Hematopoietic multipotent progenitor cell treated with erythropoietin and hydrocortisone succinate and interleukin-3 and kit ligand, for 6 days (in vitro differentiated cells): ENCODE data around the gene RAET1G.
"Not testable (repeated sequence)": the region's sequence is repeated elsewhere in the genome, so short reads cannot be mapped to it uniquely, and the experiment has no call there.

Experiments
- DNase-seq: peaks from one replicate; pipeline ENCODE4 v3.0.0-alpha.2; 2015

RAET1G gene

DNA sequence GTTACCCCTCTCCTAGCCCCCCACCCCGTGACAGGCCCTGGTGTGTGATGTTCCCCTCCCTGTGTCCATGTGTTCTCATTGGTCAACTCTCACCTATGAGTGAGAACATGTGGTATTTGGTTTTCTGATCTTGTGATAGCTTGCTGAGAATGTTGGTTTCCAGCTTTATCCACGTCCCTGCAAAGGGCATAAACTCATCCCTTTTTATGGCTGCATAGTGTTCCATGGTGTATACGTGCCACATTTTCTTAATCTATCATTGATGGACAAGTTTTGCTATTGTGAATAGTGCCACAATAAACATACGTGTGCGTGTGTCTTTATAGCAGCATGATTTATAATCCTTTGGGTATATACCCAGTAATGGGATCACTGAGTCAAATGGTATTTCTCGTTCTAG, 31.1 kb downstream of the RAET1G start:
- not testable (repeated sequence) for DNase-seq

DNA sequence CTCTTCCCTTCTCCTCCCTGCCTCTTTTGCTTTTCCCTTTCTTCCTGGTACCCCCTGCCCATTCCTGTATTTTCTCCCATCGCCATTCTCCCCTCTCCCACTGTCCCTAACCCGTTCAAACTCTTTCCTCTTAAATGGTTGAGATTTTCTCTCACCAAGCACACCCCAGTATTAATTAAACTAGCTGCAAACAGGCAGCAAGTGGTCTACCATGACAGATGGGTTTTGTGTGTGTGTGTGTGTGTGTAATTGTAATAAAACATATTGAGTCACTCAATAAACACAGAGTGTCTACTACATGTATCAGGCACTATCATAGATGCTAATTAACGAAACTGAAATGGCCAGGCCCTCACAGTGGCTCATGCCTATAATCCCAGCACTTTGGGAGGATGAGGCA, 31.7 kb downstream of the RAET1G start:
- no peak for DNase-seq

DNA sequence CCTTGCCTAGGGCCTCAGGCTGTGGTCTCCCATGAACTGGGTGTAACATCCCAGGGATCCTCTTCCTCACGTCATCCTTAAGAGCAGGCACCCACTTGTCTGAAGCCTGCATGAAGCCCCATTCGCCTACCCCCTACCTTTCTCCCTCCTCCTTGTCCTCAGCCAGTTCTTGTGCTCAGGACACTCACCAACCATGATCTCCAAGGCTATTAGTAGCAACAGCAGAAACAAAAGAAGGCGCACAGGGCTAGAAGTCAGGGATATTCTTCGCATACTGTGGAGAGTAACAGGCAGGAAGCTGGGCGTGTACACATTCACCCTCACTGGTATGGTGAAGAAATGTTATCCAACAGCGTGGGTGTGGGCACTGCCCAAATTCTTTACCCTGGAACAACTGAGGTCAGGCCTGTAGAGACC, 32.3 kb downstream of the RAET1G start:
- DNase-seq: peak; percentile 55

- DNase-seq: no peak
Measured at GRCh38 chr6:149889326-149889725, 33.6 kb downstream of the RAET1G start.

DNA sequence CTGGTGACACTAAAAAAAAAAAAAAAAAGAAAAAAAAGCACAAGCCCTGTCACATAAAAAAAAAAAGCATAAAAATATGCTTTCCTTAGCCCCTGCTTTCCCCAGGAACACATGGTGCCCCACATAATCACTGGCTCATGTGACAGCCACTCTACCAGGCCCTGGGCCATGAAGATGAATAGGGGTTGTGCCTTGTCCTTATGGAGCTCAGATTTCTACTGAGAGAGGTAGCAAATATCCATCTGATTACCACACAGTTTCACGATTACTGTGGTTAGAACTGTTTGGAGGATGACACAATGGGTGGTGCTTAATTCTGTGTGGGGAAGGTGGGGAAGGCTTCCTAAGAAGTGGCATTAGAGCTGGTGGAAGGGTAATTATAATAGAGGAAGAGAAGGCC, 34.3 kb downstream of the RAET1G start:
- DNase-seq: no peak

GRCh38 chr6:149888093-149888492, 34.8 kb downstream of the RAET1G start:
- DNase-seq: no peak

- DNase-seq: peak; percentile 78
Measured at GRCh38 chr6:149887343-149887742, 35.6 kb downstream of the RAET1G start.

- no peak for DNase-seq
Measured at GRCh38 chr6:149885888-149886287, 37.0 kb downstream of the RAET1G start.

DNA sequence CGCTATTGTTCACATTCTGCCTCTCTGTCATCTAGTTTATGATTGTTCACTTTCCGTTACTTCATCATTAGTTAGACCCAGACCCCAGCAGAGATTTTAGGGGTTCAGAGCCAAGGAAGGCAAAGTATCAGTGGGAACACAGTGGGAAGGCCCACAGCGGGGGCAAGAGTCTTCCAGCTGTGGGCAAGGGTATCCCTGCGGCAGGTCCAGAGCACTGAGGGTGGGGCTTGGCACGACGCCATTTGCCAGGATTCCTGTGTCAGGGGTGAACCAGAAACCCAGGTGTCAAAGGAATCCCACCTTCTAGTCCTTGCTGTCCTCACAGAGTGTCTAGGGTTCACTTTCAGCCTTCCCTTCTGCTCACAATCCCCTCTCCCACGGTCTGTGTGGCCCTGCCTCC, 38.3 kb downstream of the RAET1G start:
- DNase-seq: no peak

GRCh38 chr6:149884215-149884614, 38.7 kb downstream of the RAET1G start:
- DNase-seq: no peak

DNA sequence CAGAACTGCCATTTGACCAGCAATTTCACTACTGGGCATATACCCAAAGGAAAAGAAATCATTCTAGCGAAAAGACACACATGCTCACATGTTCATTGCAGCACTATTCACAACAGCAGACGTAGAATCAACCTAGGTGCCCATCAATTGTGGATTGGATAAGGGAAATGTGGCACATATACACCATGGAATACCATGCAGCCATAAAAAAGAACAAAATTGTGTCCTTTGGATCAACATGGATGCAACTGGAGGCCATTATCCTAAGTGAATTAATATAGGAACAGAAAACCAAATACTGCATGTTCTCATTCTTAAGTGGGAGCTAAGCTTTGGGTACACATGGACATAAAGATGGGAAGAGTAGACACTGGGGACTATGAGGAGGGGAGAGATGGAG, 41.1 kb downstream of the RAET1G start:
- DNase-seq: no peak

DNA sequence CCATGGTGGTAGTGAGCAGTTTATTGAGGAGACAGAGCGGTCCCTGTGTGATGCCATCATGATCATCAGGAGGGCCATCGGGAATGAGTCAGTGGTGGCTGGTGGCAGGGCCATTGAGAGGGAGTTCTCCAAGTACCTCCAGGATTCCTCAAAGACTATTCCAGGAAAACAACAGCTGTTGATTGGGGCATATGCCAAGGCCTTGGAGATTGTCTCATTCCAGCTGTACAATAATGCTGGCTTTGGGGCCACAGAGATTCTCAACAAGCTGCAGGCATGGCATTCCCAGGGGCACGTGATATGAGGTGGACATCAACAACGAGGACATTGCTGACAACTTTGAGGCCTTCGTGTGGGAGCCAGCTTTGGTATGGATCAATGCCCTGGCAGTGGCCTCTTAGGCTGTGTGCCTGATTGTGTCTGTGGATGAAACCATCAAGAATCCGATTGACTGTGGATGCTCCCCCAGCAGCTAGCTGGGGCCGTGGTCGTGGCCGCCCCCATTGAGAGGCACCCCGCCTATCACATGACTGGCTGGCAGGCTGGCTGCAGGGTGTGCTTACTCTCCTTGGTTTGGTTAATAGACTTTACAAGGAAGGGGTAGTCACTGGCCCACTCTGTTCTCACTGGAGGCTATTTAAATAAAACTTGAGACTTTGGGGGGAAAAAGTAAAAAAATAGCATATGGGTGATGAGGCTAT, 41.7 kb downstream of the RAET1G start:
- DNase-seq: no peak

DNA sequence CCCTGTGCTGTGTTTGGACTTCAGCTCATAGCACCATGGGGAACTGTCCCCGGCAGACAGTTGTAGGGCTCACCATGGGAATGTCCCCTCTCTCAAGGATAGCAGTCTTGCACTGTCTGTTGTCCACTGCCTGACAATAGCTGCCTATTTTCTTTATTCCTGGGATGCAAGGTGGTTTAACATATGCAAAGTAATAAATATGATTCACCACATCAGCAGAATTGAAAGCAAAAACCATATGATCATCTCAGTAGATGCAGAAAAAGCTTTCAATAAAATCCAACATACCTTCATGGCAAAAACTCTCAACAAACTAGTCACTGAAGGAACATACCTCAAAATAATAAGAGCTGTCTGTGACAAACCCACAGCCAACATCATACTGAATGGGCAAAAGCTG, 45.3 kb downstream of the RAET1G start:
- no peak for DNase-seq

GRCh38 chr6:149876241-149876933, 46.5 kb downstream of the RAET1G start:
- DNase-seq: no peak

- DNase-seq: no peak
Measured at GRCh38 chr6:149872233-149872632, 50.7 kb downstream of the RAET1G start.

DNA sequence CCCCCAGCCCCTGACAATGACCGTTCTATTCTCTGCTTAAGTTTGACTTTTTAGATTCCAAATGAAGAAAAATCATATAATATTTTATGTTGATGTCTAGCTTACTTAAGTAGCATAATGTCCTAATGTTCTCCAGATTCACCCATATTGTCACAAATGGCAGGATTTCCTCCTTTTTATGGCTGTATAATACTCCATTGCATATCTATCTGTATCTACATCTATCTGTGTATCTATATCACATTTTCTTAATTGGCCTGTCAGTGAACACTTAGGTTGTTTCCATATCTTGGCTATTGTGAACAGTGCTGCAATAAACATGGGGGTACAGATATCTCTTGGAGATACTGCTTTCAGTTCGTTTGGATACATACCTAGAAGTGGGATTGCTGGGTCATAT, 51.7 kb downstream of the RAET1G start:
- no peak for DNase-seq

GRCh38 chr6:149869275-149869892, 53.5 kb downstream of the RAET1G start:
- no peak for DNase-seq

DNA sequence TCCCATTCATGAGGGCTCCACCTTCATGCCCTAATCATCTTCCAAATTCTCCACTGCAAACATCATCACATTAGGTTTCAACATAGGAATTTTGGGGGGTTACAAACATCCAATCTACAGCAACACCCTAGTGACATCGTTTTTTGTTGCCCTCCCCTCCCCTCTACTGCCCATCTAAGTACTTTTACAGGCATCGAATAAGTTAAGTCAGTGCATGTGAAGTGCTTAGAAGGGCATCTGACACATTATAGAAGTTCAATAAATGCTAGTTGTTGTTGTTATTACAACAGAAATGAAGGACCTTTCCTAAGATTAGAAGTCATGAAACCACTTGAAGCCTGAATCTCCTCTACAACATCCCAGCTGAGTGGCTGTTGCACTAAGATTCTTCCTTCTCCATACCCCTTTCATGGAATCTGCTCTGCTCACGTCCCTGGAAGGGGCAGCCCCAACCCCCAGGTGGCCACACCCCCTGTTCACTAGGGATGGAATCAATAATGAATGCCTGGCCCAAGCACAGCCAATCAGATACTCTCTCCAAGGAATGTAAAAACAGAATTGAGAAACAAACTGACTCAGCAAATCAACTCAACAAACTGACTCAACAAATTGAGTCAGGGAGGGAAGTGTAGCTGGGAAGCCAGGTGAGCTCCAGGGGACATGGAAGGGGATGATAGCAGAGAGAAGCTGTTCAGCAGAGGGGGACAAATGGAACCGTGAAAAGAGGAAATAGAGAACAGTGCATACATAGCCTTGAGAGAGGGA, 54.9 kb downstream of the RAET1G start:
- DNase-seq: peak; percentile 45
